Measurements from ENCODE around the gene GNAS.

GNAS gene

DNA sequence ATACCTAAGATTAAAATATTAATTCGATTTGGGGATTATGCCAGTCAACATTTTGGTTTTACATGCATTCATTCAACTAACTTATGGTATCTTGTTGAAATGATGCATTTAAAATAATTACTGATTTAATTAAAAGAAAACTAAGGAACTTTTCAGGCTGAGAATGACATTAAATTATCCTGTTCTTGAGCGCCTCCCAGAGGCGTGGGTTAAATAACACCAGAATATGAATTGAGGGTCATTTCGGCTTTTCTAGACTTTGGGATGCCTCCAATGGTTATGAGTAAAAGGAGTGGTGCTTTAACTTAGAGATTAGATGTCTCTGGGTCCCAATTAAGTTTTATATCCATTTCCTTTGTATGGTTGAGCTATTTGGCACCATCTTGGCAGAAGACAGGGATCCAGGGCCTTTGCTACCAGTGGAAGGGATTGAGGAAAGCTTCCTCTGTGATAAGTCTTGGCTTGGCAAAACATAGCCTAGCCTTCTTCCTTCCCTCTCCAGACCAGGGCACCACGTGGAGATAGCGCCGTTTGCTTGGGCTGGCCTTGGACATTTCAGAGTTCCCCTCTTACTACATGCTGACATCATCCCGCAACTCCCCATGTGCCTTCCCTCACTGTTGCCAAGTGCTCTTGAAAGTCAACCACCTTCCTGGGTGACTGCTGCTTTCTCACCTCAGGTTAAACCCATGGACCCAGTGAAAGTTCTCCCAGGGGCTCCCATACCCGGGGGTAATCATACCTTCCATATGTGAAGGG lies 28.7 kb downstream of the GNAS start:
- DNase-seq (ENCODE audit: low read depth): no peak

DNA sequence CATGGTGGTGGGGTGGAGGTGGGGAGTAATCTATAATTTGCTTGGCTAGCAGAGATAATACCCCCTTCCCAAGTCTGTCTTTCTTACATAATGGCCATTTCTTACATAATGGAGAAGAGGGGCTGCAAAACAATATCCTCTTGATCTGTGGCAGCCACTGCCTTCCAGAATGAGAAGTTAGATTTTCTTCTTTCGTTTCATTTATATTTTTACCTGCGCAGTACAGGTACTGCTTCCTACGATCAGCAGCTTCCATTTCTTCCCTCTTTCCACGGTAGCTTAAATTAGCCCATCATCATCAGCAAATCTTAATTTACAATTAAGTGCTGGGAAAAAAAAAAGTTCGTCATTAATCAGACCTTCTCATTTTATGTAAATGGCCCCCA lies 30.2 kb downstream of the GNAS start:
- DNase-seq (ENCODE audit: low read depth): no peak

DNA sequence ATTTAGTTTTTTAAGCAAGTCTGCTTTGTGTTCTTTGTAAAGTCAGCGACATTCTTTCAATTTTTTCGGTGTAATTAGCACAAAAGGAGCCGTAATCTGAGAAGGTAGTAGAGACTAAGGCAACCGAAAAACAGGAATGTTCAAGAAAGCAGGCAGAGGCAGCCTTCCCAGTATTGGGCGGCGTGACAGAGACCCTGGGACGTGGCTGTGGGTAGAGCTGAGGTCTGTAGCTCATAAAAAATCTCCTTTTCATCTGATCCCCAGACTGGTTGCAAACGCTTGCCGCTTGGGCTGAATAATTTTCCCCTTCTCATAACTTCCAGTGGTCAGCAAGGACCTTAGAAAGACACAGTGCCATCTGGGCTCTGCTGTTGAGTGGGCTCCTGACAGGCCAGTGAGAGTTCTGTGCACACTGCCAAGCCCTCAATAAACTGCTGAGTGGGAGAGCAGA lies 30.8 kb downstream of the GNAS start:
- DNase-seq (ENCODE audit: low read depth): no peak

DNA sequence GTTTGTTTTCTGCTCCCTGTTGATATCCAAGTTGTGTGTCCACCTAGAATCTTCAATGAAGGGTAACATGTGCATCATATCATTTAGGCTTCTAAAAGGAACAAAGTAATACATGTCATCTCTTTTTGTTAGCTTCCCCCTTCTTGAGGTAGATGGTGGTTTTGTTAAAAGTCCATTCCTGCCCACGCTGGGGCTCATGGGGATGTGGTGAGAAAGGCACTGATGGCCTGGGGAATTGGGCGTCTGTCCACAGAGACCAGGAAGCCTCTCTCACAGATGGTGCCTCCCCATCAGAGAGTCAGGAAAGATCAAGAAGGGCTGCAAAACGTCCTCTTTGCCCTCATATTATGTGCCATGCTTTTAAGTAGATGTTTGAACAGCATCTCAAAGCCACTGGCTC lies 32.5 kb downstream of the GNAS start:
- no peak for DNase-seq (ENCODE audit: low read depth)

DNA sequence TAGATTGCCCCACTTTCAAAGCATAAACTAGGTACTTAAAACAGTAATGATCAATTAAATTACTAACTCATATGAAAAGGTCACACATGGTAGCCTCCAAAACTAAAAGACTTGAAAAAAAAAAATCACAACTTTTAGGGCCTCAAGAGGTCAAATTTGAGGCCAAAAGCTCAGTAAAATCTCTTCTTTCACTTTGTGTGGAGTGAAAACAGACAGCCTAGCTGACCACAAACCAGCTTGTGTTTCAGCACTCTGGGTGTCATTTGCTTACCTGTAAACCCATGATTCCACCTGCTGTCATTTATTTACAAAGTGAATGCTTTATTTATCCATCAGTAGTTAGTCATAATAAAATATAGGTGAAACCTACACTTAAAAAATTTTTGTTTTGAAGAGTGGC lies 34.0 kb downstream of the GNAS start:
- DNase-seq (ENCODE audit: low read depth): no peak

DNA sequence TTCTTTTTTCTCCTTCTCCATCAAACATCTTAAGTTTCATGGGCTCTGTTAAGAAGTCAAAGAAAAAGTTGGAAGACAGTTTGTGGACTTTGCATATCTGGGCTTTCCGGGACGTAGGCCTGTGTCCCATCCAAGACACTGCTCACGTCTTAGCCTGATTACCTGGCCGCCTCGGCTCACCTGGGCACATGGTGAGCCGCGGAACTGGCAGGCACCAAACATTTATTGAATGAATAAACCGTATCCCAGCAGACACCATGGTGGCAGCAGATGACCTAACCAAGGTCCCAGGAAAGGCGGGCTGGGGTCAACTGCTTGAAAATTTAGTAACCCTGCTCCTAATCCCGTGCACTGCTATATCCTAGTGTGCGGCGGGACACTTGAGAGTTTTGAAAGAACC lies 35.6 kb downstream of the GNAS start:
- DNase-seq (ENCODE audit: low read depth): no peak

DNA sequence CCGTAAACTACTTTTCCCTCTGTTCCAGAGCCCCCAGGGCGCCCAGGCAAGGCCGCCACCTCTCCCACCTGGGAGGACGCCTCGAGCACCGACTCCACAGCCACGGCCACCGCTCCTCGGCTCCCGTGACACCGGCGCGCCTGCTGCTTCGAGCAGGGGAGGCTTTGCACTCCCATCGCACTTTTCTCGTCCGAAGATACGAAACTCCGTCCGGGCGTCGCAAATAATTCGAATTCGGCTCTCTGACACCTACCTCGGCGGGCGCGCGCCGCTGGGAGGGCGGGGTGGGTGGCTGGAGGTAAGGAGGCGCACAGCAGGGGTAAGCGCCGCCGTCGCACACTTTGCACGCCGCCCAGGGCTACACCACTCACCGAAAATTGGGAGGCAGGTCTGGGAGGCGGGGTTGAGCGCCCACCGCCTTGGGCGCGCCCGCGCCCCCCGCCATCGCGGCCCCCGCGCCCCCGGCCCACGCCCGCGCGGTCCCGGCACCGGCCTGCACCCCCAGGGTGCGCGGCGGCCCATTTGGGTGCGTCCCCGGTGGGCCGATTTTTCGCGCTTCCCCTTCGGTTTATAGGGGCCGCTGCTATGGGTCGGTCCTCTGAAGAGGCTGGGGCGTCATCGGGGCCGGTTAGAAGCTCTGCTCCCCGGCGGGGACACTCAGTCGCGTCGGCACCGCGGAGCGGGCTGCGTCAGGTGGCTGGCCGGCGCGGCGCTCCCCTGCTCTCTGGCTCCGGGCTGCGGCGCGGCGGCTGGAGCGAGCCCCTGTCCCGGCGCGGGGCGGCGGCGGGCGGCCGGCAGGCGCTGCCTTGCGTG lies 36.2 kb downstream of the GNAS start:
- peak; percentile 73 for DNase-seq (ENCODE audit: low read depth)

DNA sequence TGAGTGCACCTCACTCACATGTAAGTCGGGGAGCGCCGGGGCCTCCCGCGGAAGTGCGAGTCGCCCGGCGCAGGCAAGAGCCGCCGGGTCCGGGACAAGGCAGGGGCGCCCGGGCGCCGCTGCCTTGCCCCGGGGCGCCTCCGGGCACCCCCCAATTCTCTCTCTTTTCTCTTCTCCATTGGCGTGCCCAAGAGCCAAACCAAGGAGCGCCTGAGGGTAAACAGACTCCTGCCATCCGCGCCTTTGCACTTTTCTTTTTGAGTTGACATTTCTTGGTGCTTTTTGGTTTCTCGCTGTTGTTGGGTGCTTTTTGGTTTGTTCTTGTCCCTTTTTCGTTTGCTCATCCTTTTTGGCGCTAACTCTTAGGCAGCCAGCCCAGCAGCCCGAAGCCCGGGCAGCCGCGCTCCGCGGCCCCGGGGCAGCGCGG lies 36.8 kb downstream of the GNAS start:
- no peak for DNase-seq (ENCODE audit: low read depth)

DNA sequence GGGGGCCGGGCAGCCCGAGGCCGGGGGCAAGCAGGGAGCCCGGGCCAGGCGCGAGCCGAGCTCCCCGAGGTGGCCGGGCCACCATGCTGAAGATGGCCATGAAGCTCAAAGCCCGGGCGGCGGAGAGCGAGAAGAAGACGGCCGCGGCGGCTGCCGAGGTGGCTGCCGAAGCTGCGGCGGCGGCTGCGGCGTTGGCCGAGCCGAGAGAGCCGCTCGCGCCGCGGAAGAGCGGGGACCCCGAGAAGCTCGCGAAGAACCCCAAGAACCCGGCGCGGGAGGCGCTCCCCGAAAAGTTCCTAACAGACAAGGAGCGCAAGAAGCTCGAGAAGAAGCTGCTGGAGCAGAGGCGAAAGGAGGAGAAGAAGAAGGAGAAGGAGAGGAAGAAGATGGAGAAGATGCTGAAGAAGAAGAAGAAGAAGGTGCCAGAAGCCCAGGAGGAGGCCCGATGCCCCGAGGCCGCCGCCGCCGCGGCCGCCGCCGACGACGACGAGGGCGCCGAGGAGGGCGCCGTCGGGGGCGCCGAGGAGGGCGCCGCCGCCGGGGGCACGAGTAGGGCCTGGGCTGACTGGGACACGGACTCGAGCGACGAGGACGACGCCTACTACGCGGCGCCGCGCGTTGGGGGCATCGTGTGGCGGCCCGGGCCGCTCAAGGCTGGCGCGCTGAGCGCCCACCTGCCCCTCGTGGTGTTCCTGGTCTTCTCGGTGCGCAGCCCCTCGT lies 37.4 kb downstream of the GNAS start:
- DNase-seq (ENCODE audit: low read depth): peak; percentile 40

DNA sequence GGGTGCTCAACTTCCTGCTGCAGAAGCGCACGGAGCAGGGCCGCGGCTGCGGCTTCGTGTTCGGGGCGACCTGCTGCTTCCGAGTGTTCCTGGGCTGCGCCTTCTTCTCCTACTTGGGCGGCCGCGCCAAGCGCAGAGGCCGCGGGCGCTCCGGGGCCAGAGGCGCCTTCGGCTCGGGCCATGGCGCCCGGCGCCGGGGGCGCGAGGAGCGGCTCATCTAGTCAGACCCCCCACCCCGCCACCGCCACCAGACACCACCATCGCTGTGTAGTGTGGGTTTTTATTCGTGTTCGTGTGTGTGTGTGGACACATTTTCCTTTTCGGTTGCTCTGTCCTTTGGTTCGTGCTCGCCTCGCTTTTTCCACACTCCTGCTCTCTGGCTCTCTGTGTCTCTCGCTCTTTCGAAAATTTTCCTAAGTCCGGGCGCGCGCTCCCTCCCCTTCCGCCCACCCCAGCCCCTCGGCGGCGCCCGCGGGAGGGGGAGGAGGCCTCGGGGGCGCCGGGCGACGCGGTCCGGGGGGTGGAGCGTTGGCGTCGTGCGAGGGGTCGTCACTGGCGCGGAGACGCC lies 38.1 kb downstream of the GNAS start:
- DNase-seq (ENCODE audit: low read depth): peak; percentile 66

DNA sequence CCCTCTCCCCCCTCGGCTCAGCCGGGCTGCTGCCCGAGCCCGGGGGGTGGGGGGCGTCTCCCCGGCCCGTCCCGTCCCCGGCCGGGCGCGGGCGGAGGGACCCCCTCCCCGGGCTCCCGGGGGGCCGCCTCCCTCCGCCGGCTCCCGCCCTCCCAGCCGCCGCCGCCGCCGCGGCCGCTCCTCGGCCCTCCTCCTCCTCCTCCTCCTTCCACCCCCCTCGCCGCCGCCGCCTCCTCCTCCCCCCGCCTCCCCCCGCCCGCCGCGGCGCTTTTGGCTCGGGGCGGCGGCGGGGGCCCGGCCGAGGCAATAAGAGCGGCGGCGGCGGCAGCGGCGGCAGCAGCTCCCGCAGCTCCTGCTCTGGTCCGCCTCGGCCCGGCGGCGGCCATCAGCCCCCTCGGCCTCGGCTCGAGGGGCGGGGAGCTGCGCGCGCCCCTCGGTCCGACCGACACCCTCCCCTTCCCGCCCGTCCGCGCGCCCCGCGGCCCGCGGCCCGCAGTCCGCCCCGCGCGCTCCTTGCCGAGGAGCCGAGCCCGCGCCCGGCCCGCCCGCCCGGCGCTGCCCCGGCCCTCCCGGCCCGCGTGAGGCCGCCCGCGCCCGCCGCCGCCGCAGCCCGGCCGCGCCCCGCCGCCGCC lies 38.7 kb downstream of the GNAS start:
- peak; percentile 67 for DNase-seq (ENCODE audit: low read depth)

DNA sequence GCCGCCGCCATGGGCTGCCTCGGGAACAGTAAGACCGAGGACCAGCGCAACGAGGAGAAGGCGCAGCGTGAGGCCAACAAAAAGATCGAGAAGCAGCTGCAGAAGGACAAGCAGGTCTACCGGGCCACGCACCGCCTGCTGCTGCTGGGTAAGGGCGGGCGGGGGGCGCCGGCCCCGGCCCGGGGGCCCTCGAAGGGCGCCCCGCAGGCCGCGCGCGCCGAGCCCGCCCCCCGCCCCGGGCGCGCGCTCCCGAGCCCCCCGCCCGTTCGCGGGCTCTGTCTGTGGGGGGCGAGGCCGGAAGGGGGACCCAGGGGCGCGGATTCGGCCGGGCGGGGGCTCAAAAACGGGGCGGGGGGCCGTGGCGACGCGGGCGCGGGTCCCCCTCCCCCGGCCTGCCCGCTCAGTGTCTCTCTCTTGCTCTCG lies 39.2 kb downstream of the GNAS start:
- peak; percentile 16 for DNase-seq (ENCODE audit: low read depth)

DNA sequence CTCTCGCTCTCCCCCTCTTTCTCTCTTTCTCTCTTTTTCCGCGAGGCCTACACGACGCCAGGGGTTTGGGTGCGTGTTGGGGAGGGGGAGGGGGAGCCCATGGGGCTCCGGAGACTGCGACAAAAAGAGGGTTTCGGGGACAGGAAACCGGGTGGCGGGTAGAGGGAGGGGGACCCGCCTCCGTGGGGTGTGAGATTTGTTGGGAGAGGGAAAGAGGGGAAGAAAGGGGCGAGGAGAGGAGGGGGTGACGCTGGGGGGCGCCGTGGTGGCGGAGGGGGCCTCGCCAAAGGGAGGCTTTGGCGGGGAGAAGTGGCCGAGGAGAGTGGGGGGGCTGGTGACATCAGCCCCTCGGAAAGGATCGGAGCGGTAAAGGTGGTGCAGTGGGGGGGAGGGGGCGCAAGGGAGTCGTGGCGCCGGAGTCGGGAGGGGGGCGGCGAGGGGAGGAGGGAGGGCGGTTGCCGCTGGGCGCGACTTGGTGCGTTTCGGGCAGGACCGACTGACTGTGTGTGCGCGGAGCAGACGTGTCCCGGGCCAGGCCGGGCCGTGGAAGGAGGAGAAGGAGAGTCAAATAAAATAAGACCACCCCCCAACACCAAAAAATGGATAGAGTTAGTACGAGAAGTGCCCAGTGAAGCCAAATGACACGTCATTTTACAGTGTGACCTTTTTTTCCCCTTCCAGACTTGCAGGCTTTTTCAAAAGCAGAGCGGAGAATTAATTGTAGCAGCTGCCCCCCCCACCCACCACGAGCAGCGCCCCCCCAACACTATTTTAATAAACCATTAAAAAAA lies 39.8 kb downstream of the GNAS start:
- DNase-seq (ENCODE audit: low read depth): peak; percentile 63

DNA sequence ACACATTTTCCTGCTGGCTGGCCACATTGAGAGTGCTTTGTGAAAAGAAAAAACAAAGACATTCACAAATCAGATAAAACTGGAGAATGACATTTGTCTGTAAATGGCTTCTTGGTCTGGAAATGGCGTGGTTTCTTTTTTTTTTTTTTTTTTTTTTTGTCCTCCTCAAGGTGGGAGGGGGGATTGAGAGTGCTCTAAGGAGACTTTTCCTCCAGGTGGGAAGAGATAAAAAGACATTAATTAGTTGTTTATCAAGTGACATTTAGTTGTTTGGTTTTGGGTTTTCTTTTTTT lies 40.4 kb downstream of the GNAS start:
- no peak for DNase-seq (ENCODE audit: low read depth)

DNA sequence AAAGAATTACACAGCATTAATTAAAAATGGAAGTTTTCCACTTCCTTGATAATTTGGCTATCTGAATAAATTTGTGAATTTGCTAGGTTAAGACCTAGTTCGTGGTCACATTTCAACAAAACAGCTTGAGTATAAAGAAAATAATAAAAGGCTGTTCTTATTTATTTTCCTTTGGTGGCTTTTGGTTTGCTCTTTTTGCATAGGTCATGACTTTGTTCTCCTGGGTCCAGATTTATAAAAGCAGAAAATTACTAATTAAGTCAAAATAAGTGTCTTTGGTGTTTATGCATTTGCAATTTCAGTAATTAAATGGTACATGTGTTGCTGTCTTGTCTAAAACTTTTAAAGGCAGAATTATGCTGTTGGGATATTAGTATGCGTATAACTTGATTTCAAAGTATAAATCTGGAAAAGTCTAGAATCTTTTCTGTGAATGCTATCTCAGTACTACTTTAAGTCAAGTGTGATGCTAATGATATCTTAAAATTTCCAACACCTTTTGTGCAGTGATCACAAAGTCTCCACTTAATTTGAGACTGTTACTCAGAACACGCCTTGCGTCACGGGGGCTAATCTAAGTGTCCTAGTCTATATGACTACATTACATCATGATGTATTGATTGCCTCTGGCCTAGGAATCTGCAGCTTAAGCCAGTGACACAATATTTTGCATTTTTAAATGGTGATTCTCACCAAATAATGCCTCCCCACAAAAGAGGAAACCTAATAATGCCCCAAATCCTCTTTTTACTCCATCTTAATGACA lies 41.0 kb downstream of the GNAS start:
- DNase-seq (ENCODE audit: low read depth): no peak

DNA sequence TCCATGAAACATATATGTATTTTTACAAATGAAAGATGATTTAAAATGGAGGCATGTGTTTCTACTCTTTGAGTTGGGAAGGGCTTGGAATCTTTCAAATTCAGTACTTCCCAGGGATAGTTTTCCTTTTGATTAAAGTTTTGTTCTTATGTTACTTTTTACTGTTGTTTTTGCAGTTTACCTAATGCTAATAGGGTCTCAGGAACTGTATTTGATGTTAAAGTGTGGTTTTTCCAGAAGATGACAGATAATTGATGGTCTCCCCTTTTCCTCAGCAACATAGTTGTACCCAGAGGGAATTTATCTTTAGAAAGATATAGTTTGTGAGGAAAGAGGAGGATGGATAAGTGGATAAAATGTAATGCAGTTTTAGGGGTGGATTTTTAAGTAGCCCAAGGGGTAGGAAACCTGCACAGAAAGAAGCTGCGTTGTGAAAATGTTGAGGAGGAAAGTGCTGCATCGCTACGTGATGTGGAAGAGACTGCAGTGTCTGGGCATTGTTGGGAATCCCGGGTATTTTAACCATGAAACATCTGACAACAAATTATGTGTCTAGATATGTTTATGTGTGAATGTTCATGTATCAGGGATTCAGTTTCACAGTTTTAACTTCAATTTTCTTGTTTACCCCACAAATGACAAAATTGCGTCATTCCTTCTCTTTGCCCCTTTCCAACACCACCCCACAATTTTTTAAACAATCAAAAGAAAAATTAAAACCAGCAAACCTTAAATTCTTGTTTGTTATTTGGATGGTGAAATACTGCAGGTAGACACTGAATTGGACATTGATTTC lies 42.3 kb downstream of the GNAS start:
- no peak for DNase-seq (ENCODE audit: low read depth)

DNA sequence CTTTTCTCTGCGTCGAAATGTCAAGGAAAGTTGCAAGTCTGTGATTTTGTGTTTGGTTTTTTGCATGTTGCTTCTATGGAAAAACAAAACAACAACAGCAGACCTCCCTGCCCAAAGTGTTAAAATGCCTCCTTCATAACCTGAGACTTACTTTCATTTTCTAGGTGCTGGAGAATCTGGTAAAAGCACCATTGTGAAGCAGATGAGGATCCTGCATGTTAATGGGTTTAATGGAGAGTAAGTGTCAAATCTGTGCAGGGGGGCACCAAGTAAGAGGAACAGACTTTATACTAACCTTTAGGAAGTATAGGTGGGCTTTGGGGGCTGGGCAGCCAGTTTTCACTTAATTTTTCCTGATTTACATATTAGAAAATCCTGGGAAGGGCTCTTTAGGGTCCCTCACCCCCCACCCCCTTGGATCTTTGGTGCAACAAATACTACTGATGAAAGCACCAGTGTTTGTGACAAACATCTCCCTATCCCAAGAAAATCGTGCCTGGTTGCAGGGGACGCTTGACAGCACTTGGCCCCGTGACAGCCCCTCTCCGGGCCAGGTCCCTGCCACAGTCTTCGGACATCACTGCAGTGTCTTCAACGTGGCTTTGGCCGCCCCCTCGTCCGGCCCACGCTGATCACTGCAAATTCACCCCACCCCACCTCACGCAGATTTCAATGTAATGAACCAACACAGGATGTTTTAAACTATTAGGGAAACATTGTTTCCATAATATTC lies 43.1 kb downstream of the GNAS start:
- DNase-seq (ENCODE audit: low read depth): no peak

DNA sequence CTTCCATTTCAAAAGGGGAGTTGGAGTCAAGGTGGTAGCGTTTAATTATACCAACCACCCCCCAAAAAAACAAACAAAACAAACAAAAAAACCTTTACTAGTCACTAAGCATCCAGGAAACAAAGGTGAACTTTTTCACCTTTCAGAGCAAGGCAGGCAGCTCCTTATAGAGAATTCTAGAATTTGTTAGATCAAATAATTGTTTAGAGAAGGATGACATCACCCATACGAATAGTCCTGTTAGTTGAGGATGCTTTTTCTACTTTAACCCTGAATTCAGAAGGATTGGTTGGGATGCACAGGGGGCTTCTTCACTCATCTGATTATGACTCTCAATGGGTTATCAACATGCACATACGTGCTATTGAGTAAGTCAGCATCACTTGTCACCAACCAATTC lies 44.3 kb downstream of the GNAS start:
- no peak for DNase-seq (ENCODE audit: low read depth)

DNA sequence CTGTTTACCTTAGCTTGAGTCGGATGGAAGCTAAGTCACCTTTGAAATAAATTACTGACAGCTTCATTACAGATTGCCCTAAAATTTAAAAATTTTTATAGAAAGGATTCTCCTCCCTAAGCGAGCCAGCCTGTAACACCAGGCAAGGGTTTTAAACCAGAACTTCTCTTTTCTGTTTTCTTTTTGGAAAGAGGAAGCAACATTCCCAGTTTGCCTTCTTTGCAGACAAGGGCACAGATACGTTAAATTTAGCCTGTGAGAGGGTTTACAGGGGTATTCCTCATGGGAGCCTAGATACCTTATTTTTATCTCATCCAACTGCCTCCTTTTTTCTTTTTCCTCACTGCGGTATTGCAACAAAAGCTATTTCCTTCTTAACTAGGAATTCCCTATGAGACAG lies 45.0 kb downstream of the GNAS start:
- DNase-seq (ENCODE audit: low read depth): no peak

Data from stimulated activated CD4-positive, alpha-beta T cell treated with anti-CD3 and anti-CD28 coated beads, Interleukin-2, amount 100 ng/mL, for 4 hours (primary cell).